ENCODE data around the gene ZNF839. TPM values are rescaled to one million over a fixed set of nuclear protein-coding genes. Genes with fewer than 3 reads are reported as not detected.
"Not testable (repeated sequence)": the region's sequence is repeated elsewhere in the genome, so short reads cannot be mapped to it uniquely, and the experiment has no call there.

Gene ZNF839
- total and polyA plus RNA-seq, 4 experiments from 2014 or later: 4.0 to 21.7 (median 13.0) TPM

GRCh38 chr14:102351593-102351992 is 32.0 kb downstream of the ZNF839 start:
- H3K27me3 ChIP-seq (ENCODE audit: insufficient read depth, low read length); H3K27ac Mint-ChIP-seq; H3K9me3 Mint-ChIP-seq; H3K27me3 Mint-ChIP-seq; DNase-seq; H3K4me1 ChIP-seq (ENCODE audit: insufficient read depth, low read length); H3K4me3 Mint-ChIP-seq; H3K4me1 Mint-ChIP-seq; H3K9me3 ChIP-seq (ENCODE audit: control insufficient read depth in 1 of 2, low read length in 2 of 2); CTCF ChIA-PET (ENCODE audit: partially characterized antibody); intact Hi-C loops (cut with micrococcal nuclease); H3K4me3 ChIP-seq (ENCODE audit: low read length in 2 of 2); H3K27ac ChIP-seq (ENCODE audit: low read depth, low read length): not testable (repeated sequence)
- peaks cover 46% of the 10 kb centered on the region for H3K36me3 ChIP-seq (ENCODE audit: insufficient read depth, low read length)
- POLR2A ChIA-PET (ENCODE audit: partially characterized antibody): interaction anchor here (2.2 kb wide), 1 partner anchor 11 kb away, joined by 7 read pairs; the partner anchor contains the start of genes CINP and TECPR2
- H3K36me3 Mint-ChIP-seq: peaks cover 45 to 58% of the 10 kb centered on the region in 2 donors

- H3K9me3 ChIP-seq (ENCODE audit: control insufficient read depth in 1 of 2, low read length in 2 of 2): no peaks in the 10 kb centered on the region
- no peak overlapping the region for H3K4me3 ChIP-seq (ENCODE audit: low read length in 2 of 2)
- H3K4me1 Mint-ChIP-seq: peaks cover 0 to 3% (median under 1%) of the 10 kb centered on the region in 4 donors
- H3K27me3 ChIP-seq (ENCODE audit: insufficient read depth, low read length): no peaks in the 10 kb centered on the region
- H3K27me3 Mint-ChIP-seq: no peaks in the 10 kb centered on the region
- no peaks in the 10 kb centered on the region for H3K9me3 Mint-ChIP-seq
- POLR2A ChIA-PET (ENCODE audit: partially characterized antibody): interaction anchor here (2.2 kb wide), 1 partner anchor 10 kb away, joined by 7 read pairs; the partner anchor contains the start of genes CINP and TECPR2
- intact Hi-C loops (cut with micrococcal nuclease): no loop called here
- CTCF ChIA-PET (ENCODE audit: partially characterized antibody): no interaction called here
- H3K36me3 ChIP-seq (ENCODE audit: insufficient read depth, low read length): peaks cover 49% of the 10 kb centered on the region
- peak overlapping the region in 1 of 8 donors; percentile 1 for H3K4me3 Mint-ChIP-seq
- peak overlapping the region in 2 of 7 donors; percentile 30 to 77 for H3K27ac Mint-ChIP-seq
- peaks cover 44 to 58% of the 10 kb centered on the region in 2 donors for H3K36me3 Mint-ChIP-seq
- no peak for DNase-seq
- H3K27ac ChIP-seq (ENCODE audit: low read depth, low read length): no peak overlapping the region
- H3K4me1 ChIP-seq (ENCODE audit: insufficient read depth, low read length): no peaks in the 10 kb centered on the region
Measured at GRCh38 chr14:102352213-102352612, 32.7 kb downstream of the ZNF839 start.

DNA sequence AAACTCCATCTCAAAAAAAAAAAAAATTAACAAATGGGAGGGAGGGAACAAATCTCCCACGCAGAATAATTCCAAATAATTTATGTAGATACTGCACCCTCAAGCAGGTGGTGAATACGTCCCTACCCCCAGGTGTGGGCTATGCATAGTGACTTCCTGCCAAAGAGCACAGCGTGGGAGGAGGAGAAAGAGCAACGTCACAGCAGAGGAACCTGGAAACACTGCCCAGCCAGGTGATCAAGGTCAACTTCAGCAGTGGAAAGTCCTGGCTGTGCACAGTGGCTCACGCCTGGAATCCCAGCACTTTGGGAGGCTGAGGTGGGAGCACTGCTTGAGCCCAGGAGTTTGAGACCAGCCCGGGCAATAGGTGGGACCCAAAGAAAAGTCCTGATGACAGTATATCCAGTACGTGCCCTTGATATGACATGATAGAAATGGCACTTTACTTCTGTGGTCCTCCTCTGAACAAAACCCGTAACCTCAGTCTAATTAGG is 33.6 kb downstream of the ZNF839 start:
- no peaks in the 10 kb centered on the region for H3K4me1 ChIP-seq (ENCODE audit: insufficient read depth, low read length)
- ChIA-PET CTCF (ENCODE audit: partially characterized antibody) (no interaction called here), POLR2A (ENCODE audit: partially characterized antibody) (interaction anchor here (2.2 kb wide), 1 partner anchor 9 kb away, joined by 7 read pairs; the partner anchor contains the start of genes CINP and TECPR2)
- no peaks in the 10 kb centered on the region for H3K9me3 ChIP-seq (ENCODE audit: control insufficient read depth in 1 of 2, low read length in 2 of 2)
- Mint-ChIP-seq H3K4me1 (peaks cover 0 to 11% (median under 1%) of the 10 kb centered on the region in 4 donors), H3K9me3 (no peaks in the 10 kb centered on the region), H3K27me3 (no peaks in the 10 kb centered on the region), H3K27ac (no peak overlapping the region), H3K36me3 (peaks cover 42 to 60% of the 10 kb centered on the region in 2 donors), H3K4me3 (no peak overlapping the region)
- DNase-seq: no peak
- no peak overlapping the region for H3K4me3 ChIP-seq (ENCODE audit: low read length in 2 of 2)
- H3K27me3 ChIP-seq (ENCODE audit: insufficient read depth, low read length): no peaks in the 10 kb centered on the region
- intact Hi-C loops (cut with micrococcal nuclease): no loop called here
- H3K36me3 ChIP-seq (ENCODE audit: insufficient read depth, low read length): peaks cover 44% of the 10 kb centered on the region
- H3K27ac ChIP-seq (ENCODE audit: low read depth, low read length): no peak overlapping the region

DNA sequence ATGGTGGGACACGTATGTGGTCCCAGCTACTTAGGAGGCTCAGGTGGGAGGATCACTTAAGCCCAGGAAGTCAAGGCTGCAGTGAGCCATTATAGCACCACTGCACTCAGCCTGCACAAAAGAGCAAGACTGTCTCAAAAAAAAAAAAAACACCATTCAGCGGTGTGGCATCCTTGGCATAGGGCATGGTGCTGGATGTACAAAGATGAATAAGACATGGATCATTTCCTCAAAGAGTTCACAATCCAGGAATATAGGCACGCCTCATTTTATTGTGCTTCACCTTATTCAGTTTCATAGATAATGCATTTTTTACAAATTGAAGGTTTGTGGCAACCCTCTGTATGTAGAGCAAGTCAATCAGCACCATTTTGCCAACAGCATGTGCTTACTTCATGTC is 36.7 kb downstream of the ZNF839 start:
- Mint-ChIP-seq H3K27ac (no peak overlapping the region), H3K9me3 (no peaks in the 10 kb centered on the region), H3K4me1 (peaks cover 6 to 27% (median 10%) of the 10 kb centered on the region in 4 donors), H3K4me3 (no peak overlapping the region), H3K27me3 (no peaks in the 10 kb centered on the region), H3K36me3 (peaks cover 33 to 53% of the 10 kb centered on the region in 2 donors)
- H3K4me3 ChIP-seq (ENCODE audit: low read length in 2 of 2): no peak overlapping the region
- peaks cover 31% of the 10 kb centered on the region for H3K36me3 ChIP-seq (ENCODE audit: insufficient read depth, low read length)
- H3K9me3 ChIP-seq (ENCODE audit: control insufficient read depth in 1 of 2, low read length in 2 of 2): no peaks in the 10 kb centered on the region
- no peak overlapping the region for H3K27ac ChIP-seq (ENCODE audit: low read depth, low read length)
- H3K4me1 ChIP-seq (ENCODE audit: insufficient read depth, low read length): peaks cover 8% of the 10 kb centered on the region
- ChIA-PET POLR2A (ENCODE audit: partially characterized antibody) (interaction anchor here (1.1 kb wide), 1 partner anchor 37 kb away, joined by 3 read pairs; the partner anchor contains the start of gene ZNF839), CTCF (ENCODE audit: partially characterized antibody) (no interaction called here)
- DNase-seq: no peak
- intact Hi-C loops (cut with micrococcal nuclease): no loop called here
- H3K27me3 ChIP-seq (ENCODE audit: insufficient read depth, low read length): no peaks in the 10 kb centered on the region

GRCh38 chr14:102359341-102359740 is 39.8 kb downstream of the ZNF839 start:
- peaks cover 14% of the 10 kb centered on the region for H3K36me3 ChIP-seq (ENCODE audit: insufficient read depth, low read length)
- POLR2A ChIA-PET (ENCODE audit: partially characterized antibody): interaction anchor here (1.4 kb wide), 1 partner anchor 41 kb away, joined by 4 read pairs; no protein-coding TSS in a partner anchor

GRCh38 chr14:102360388-102360787 is 40.8 kb downstream of the ZNF839 start:
- peak overlapping the region in 1 of 8 donors; percentile 25 for H3K4me3 Mint-ChIP-seq
- Histone ChIP-seq H3K4me3 (ENCODE audit: low read length in 2 of 2) (no peak overlapping the region), H3K36me3 (ENCODE audit: insufficient read depth, low read length) (peaks cover 9% of the 10 kb centered on the region), H3K27me3 (ENCODE audit: insufficient read depth, low read length) (no peaks in the 10 kb centered on the region), H3K4me1 (ENCODE audit: insufficient read depth, low read length) (peaks cover 33% of the 10 kb centered on the region), H3K27ac (ENCODE audit: low read depth, low read length) (no peak overlapping the region), H3K9me3 (ENCODE audit: control insufficient read depth in 1 of 2, low read length in 2 of 2) (no peaks in the 10 kb centered on the region)
- no peak for DNase-seq
- H3K4me1 Mint-ChIP-seq: peaks cover 13 to 36% (median 24%) of the 10 kb centered on the region in 4 donors
- peaks cover 21 to 45% of the 10 kb centered on the region in 2 donors for H3K36me3 Mint-ChIP-seq
- peak overlapping the region in 4 of 7 donors; percentile 61 to 84 (median 65) for H3K27ac Mint-ChIP-seq
- H3K9me3 Mint-ChIP-seq: no peaks in the 10 kb centered on the region
- ChIA-PET POLR2A (ENCODE audit: partially characterized antibody) (interaction anchor here (1.4 kb wide), 1 partner anchor 42 kb away, joined by 4 read pairs; no protein-coding TSS in a partner anchor), CTCF (ENCODE audit: partially characterized antibody) (interaction anchor here (1.4 kb wide), 1 partner anchor 78 kb away, joined by 3 read pairs; no protein-coding TSS in a partner anchor)
- no peaks in the 10 kb centered on the region for H3K27me3 Mint-ChIP-seq
- intact Hi-C loops (cut with micrococcal nuclease): no loop called here

More at GRCh38 chr14:102359341-102359740, 39.8 kb downstream of the ZNF839 start:
- Mint-ChIP-seq H3K27me3 (no peaks in the 10 kb centered on the region), H3K36me3 (peaks cover 24 to 51% of the 10 kb centered on the region in 2 donors), H3K9me3 (no peaks in the 10 kb centered on the region), H3K4me1 (peaks cover 13 to 36% (median 24%) of the 10 kb centered on the region in 4 donors), H3K27ac (peak overlapping the region in 1 of 7 donors; percentile 59), H3K4me3 (no peak overlapping the region)
- Histone ChIP-seq H3K9me3 (ENCODE audit: control insufficient read depth in 1 of 2, low read length in 2 of 2) (no peaks in the 10 kb centered on the region), H3K4me1 (ENCODE audit: insufficient read depth, low read length) (peaks cover 31% of the 10 kb centered on the region), H3K4me3 (ENCODE audit: low read length in 2 of 2) (no peak overlapping the region), H3K27me3 (ENCODE audit: insufficient read depth, low read length) (no peaks in the 10 kb centered on the region), H3K27ac (ENCODE audit: low read depth, low read length) (no peak overlapping the region)
- CTCF ChIA-PET (ENCODE audit: partially characterized antibody): no interaction called here
- intact Hi-C loops (cut with micrococcal nuclease): no loop called here
- DNase-seq: no peak

DNA sequence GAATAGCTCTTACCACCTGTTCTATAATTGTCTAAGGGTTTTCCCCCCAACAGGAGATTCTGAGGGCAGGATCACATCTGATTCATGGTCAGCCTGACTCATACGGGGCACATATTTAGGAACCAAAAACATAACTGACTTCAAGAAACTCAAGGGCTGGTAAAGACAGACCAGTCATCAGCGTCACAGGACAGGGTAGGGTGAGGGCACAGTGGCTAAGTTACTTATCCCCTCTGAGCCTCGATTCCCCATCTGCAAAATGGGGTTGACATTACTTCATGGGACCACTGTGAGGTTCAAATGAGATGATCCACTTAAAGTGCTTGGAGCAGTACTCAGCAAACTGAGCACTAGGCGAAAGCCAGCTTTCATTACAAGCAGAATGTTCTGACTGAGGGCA is 42.5 kb downstream of the ZNF839 start:
- CTCF ChIA-PET (ENCODE audit: partially characterized antibody): interaction anchor here (0.6 to 1.4 kb wide), 2 partner anchors 45 to 76 kb away, joined by 3 read pairs; no protein-coding TSS in a partner anchor

More for the DNA sequence above, 42.5 kb downstream of the ZNF839 start:
- intact Hi-C loops (cut with micrococcal nuclease): loop anchor here (1.0 to 2.0 kb wide), 3 partner anchors 43 to 397 kb away; partner anchors contain the start of genes DYNC1H1, MOK and ZNF839
- H3K4me1 Mint-ChIP-seq: peaks cover 15 to 33% (median 27%) of the 10 kb centered on the region in 4 donors
- Histone ChIP-seq H3K9me3 (ENCODE audit: control insufficient read depth in 1 of 2, low read length in 2 of 2) (no peaks in the 10 kb centered on the region), H3K27ac (ENCODE audit: low read depth, low read length) (peak overlapping the region; percentile 87), H3K36me3 (ENCODE audit: insufficient read depth, low read length) (no peaks in the 10 kb centered on the region), H3K4me1 (ENCODE audit: insufficient read depth, low read length) (peaks cover 33% of the 10 kb centered on the region), H3K27me3 (ENCODE audit: insufficient read depth, low read length) (no peaks in the 10 kb centered on the region), H3K4me3 (ENCODE audit: low read length in 2 of 2) (peak overlapping the region; percentile 80 to 95)
- H3K27me3 Mint-ChIP-seq: no peaks in the 10 kb centered on the region
- POLR2A ChIA-PET (ENCODE audit: partially characterized antibody): interaction anchor here (0.5 to 1.9 kb wide), 14 partner anchors 9 to 415 kb away, joined by 3 to 24 read pairs (median 4); partner anchors contain the start of genes MOK and ZNF839
- H3K4me3 Mint-ChIP-seq: peak overlapping the region in 7 of 8 donors; percentile 94 to 98 (median 97)
- H3K9me3 Mint-ChIP-seq: no peaks in the 10 kb centered on the region
- peak in 2 of 5 donors; percentile 12 to 58 for DNase-seq
- H3K27ac Mint-ChIP-seq: peak overlapping the region; percentile 93 to 99 (median 98)
- H3K36me3 Mint-ChIP-seq: peaks cover 13 to 35% of the 10 kb centered on the region in 2 donors

Measured in CD4-positive, alpha-beta memory T cell (primary cell).